GM19351 (cell line): Measurements from ENCODE around the gene LCN10.

ENCODE experiments used
- ATAC-seq: cut with Tn5 transposase; IDR thresholded peaks from one replicate; pipeline ENCODE4 v1.9.1; 2021; ENCODE audit warnings: mild to moderate bottlenecking, moderate library complexity; ENCODE audit not compliant: unreplicated experiment

The LCN10 gene

GRCh38 chr9:136740491-136740890, 2.2 kb downstream of the LCN10 start:
- ATAC-seq, result no peak

- ATAC-seq, result no peak
Measured at GRCh38 chr9:136740069-136740468, 2.7 kb downstream of the LCN10 start.

GRCh38 chr9:136739509-136739908, 3.2 kb downstream of the LCN10 start:
- no peak for ATAC-seq

GRCh38 chr9:136738960-136739359, 3.8 kb downstream of the LCN10 start:
- no peak for ATAC-seq

GRCh38 chr9:136735812-136736480, 6.8 kb downstream of the LCN10 start:
- ATAC-seq, result no peak

GRCh38 chr9:136734837-136735496, 7.8 kb downstream of the LCN10 start:
- no peak for ATAC-seq

GRCh38 chr9:136733611-136734010, 9.1 kb downstream of the LCN10 start:
- no peak for ATAC-seq

GRCh38 chr9:136732444-136733178, 10.1 kb downstream of the LCN10 start:
- ATAC-seq, result no peak

GRCh38 chr9:136729926-136730325, 12.8 kb downstream of the LCN10 start:
- no peak for ATAC-seq

- no peak for ATAC-seq
Measured at GRCh38 chr9:136729144-136729543, 13.6 kb downstream of the LCN10 start.

- peak; percentile 26 for ATAC-seq
Measured at GRCh38 chr9:136728548-136729123, 14.1 kb downstream of the LCN10 start.

- ATAC-seq, result peak; percentile 64
Measured at GRCh38 chr9:136728080-136728547, 14.6 kb downstream of the LCN10 start.

GRCh38 chr9:136726631-136727191, 16.0 kb downstream of the LCN10 start:
- no peak for ATAC-seq

- no peak for ATAC-seq
Measured at GRCh38 chr9:136726118-136726517, 16.6 kb downstream of the LCN10 start.

- ATAC-seq, result no peak
Measured at GRCh38 chr9:136725612-136726011, 17.1 kb downstream of the LCN10 start.

- ATAC-seq, result no peak
Measured at GRCh38 chr9:136724772-136725171, 18.0 kb downstream of the LCN10 start.

GRCh38 chr9:136723989-136724388, 18.8 kb downstream of the LCN10 start:
- ATAC-seq, result no peak

- no peak for ATAC-seq
Measured at GRCh38 chr9:136723362-136723976, 19.3 kb downstream of the LCN10 start.

GRCh38 chr9:136722969-136723356, 19.8 kb downstream of the LCN10 start:
- no peak for ATAC-seq

- ATAC-seq, result no peak
Measured at GRCh38 chr9:136722093-136722968, 20.4 kb downstream of the LCN10 start.
